ENCODE results near the gene TGFBR2. TPM values are rescaled to one million over a fixed set of nuclear protein-coding genes. Genes with fewer than 3 reads are reported as not detected.

Gene TGFBR2
- polyA plus RNA-seq, result 10 to 100 TPM in 3 of 4 donors, 1 to 10 TPM in 1; 6.0 to 77.5 (median 31.9) TPM
- long read RNA-seq, donor 1, result 0 reads
- long read RNA-seq, donor 2, full-length matches to known transcripts, result 11 of 22 reads
- long read RNA-seq, donor 2, partial matches to known transcripts, result 11 of 22 reads
- long read RNA-seq, donor 2, other reads (novel, unspliced or antisense), result 0 of 22 reads
- long read RNA-seq, donor 3, full-length matches to known transcripts, result 10 of 28 reads
- long read RNA-seq, donor 3, partial matches to known transcripts, result 18 of 28 reads
- long read RNA-seq, donor 3, other reads (novel, unspliced or antisense), result 0 of 28 reads
- long read RNA-seq, donor 4, result 0 reads
- long read RNA-seq, donor 5, full-length matches to known transcripts, result 1 of 1 reads
- long read RNA-seq, donor 5, partial matches to known transcripts, result 0 of 1 reads
- long read RNA-seq, donor 5, other reads (novel, unspliced or antisense), result 0 of 1 reads
- long read RNA-seq, donor 6, full-length matches to known transcripts, result 8 of 21 reads
- long read RNA-seq, donor 6, partial matches to known transcripts, result 13 of 21 reads
- long read RNA-seq, donor 6, other reads (novel, unspliced or antisense), result 0 of 21 reads
- long read RNA-seq, donor 7, result 0 reads
- long read RNA-seq, donor 8, full-length matches to known transcripts, result 2 of 2 reads
- long read RNA-seq, donor 8, partial matches to known transcripts, result 0 of 2 reads
- long read RNA-seq, donor 8, other reads (novel, unspliced or antisense), result 0 of 2 reads
- long read RNA-seq, donor 9, full-length matches to known transcripts, result 2 of 2 reads
- long read RNA-seq, donor 9, partial matches to known transcripts, result 0 of 2 reads
- long read RNA-seq, donor 9, other reads (novel, unspliced or antisense), result 0 of 2 reads
- long read RNA-seq, donor 10, full-length matches to known transcripts, result 23 of 28 reads
- long read RNA-seq, donor 10, partial matches to known transcripts, result 5 of 28 reads
- long read RNA-seq, donor 10, other reads (novel, unspliced or antisense), result 0 of 28 reads

DNA sequence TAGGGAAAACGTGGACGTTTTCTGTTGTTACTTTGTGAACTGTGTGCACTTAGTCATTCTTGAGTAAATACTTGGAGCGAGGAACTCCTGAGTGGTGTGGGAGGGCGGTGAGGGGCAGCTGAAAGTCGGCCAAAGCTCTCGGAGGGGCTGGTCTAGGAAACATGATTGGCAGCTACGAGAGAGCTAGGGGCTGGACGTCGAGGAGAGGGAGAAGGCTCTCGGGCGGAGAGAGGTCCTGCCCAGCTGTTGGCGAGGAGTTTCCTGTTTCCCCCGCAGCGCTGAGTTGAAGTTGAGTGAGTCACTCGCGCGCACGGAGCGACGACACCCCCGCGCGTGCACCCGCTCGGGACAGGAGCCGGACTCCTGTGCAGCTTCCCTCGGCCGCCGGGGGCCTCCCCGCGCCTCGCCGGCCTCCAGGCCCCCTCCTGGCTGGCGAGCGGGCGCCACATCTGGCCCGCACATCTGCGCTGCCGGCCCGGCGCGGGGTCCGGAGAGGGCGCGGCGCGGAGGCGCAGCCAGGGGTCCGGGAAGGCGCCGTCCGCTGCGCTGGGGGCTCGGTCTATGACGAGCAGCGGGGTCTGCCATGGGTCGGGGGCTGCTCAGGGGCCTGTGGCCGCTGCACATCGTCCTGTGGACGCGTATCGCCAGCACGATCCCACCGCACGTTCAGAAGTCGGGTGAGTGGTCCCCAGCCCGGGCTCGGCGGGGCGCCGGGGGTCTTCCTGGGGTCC, at the start of gene TGFBR2:
Gene TGFBR2 (plus strand): TSS at position 301 of the 731 bp plus-strand sequence. CDS start 283 bp downstream, at position 584.
- WGBS, 3 donors, result 0 to 1% (median 1%) methylated on average over 50 to 71 of the region's 71 CpGs

DNA sequence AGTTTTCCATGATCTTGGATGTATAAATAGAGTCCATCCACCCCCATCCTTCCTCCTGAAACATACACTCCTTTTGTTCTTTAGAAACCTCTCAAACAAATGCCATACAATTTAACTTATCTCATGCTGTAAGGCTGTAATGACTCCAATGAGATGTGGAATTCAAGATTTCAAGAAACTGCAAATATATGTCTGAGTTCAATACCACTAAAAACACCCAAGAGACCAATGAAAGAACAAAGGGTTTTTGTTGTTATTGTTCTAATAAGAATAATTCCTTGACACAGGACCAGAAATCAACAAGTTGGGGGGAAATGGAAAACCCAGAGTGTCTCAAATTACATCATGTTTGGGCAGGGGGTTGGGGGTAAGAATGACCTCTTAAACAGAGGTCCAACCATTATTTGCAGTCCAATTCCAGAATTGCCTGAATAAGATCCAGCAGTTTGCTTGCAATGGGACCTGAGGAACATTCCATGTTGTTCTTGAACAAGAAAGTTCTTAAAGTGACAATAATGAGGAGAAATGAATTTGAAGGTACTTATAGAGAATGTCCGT, 48.6 kb upstream of the TGFBR2 start:
- Histone ChIP-seq H3K4me1 (ENCODE audit: control insufficient read depth in 3 of 3, insufficient read depth in 2 of 3, low read depth in 1 of 3, low read length in 2 of 3) (no peaks in the 10 kb centered on the region), H3K4me3 (ENCODE audit: low read depth in 1 of 3, low read length in 3 of 3) (no peak overlapping the region), H3K27me3 (ENCODE audit: control insufficient read depth in 3 of 3, insufficient read depth in 3 of 3, low read length in 3 of 3) (no peaks in the 10 kb centered on the region), H3K36me3 (ENCODE audit: control insufficient read depth in 3 of 3, insufficient read depth in 2 of 3, low read depth in 1 of 3, low read length in 3 of 3) (no peaks in the 10 kb centered on the region), H3K9me3 (ENCODE audit: control insufficient read depth in 2 of 2, insufficient read depth in 1 of 2, low read depth in 1 of 2, low read length in 1 of 2) (no peaks in the 10 kb centered on the region), H3K27ac (ENCODE audit: low read depth in 1 of 3, low read length in 2 of 3) (no peak overlapping the region)
- FAIRE-seq, result no peak
- no peak for DNase-seq
- 88 to 97% (median 95%) methylated on average over 1 of the region's 1 CpG for WGBS, 3 donors

More for the DNA sequence above, at the start of gene TGFBR2:
- no peaks in the 10 kb centered on the region for H3K9me3 ChIP-seq (ENCODE audit: control insufficient read depth in 2 of 2, insufficient read depth in 1 of 2, low read depth in 1 of 2, low read length in 1 of 2)
- H3K4me1 ChIP-seq (ENCODE audit: control insufficient read depth in 3 of 3, insufficient read depth in 2 of 3, low read depth in 1 of 3, low read length in 2 of 3), result peaks cover 3 to 15% (median 14%) of the 10 kb centered on the region in 3 donors
- peak within 1 kb of the TSS; percentile 90 to 100 (median 93) for H3K27ac ChIP-seq (ENCODE audit: low read depth in 1 of 3, low read length in 2 of 3)
- peak within 1 kb of the TSS; percentile 82 to 100 (median 93) for H3K4me3 ChIP-seq (ENCODE audit: low read depth in 1 of 3, low read length in 3 of 3)
- DNase-seq (peak; percentile 89 to 95), FAIRE-seq (no peak)
- no peaks in the 10 kb centered on the region for H3K27me3 ChIP-seq (ENCODE audit: control insufficient read depth in 3 of 3, insufficient read depth in 3 of 3, low read length in 3 of 3)
- H3K36me3 ChIP-seq (ENCODE audit: control insufficient read depth in 3 of 3, insufficient read depth in 2 of 3, low read depth in 1 of 3, low read length in 3 of 3), result no peaks in the 10 kb centered on the region

DNA sequence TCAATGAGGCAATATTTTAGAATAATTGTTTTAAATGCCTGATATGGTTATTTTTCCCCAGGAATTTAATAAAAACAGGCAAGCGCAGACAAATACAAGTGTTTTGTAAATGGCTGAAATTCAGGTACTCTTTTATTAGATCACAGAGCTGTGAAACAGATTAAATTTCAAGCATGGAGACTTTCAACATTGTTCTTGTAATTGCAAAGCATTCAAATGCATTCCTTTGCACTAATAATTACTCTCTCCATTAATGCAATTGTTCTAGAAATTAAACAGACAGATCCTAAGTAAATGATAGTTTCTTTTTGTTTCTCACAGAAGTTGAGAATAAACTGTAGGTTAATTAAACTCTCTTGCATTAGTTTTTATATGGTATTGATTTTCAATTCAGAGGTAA, 42.4 kb upstream of the TGFBR2 start:
- no peaks in the 10 kb centered on the region for H3K27me3 ChIP-seq (ENCODE audit: control insufficient read depth in 3 of 3, insufficient read depth in 3 of 3, low read length in 3 of 3)
- DNase-seq (no peak), FAIRE-seq (no peak)
- 95 to 100% (median 98%) methylated on average over 1 of the region's 1 CpG for WGBS, 3 donors
- no peak overlapping the region for H3K4me3 ChIP-seq (ENCODE audit: low read depth in 1 of 3, low read length in 3 of 3)
- H3K4me1 ChIP-seq (ENCODE audit: control insufficient read depth in 3 of 3, insufficient read depth in 2 of 3, low read depth in 1 of 3, low read length in 2 of 3), result no peaks in the 10 kb centered on the region
- no peaks in the 10 kb centered on the region for H3K9me3 ChIP-seq (ENCODE audit: control insufficient read depth in 2 of 2, insufficient read depth in 1 of 2, low read depth in 1 of 2, low read length in 1 of 2)
- H3K27ac ChIP-seq (ENCODE audit: low read depth in 1 of 3, low read length in 2 of 3), result no peak overlapping the region
- no peaks in the 10 kb centered on the region for H3K36me3 ChIP-seq (ENCODE audit: control insufficient read depth in 3 of 3, insufficient read depth in 2 of 3, low read depth in 1 of 3, low read length in 3 of 3)

DNA sequence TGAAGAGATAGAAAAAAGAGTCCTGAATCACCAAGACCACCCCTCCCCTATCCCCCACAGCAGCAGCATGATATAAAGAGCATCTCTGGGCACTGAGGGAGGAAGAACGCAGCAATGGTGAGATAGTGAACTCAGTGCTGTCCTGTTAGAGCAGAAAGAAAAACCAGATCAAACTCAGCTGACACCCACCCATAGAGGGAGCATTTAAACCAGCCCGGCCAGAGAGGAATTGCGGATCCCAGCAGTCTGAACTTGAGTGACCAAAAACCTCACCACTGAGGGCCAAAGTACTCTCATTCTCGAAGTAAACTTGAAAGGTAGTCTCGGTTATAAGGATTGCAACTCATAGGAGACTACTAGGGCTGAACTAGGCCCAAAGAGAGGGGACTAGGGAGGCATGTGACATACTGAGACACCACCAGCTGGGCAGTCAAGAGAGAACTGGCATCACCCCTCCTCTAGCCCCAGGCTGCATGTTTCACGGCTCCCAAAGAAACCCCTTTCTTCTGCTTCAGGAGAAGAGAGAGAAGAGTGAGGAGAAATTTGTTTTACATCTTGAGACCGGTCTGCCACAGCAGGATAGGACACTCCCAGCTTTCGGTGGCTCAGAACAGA, 39.2 kb upstream of the TGFBR2 start:
- no peak for DNase-seq
- Histone ChIP-seq H3K36me3 (ENCODE audit: control insufficient read depth in 3 of 3, insufficient read depth in 2 of 3, low read depth in 1 of 3, low read length in 3 of 3) (no peaks in the 10 kb centered on the region), H3K4me1 (ENCODE audit: control insufficient read depth in 3 of 3, insufficient read depth in 2 of 3, low read depth in 1 of 3, low read length in 2 of 3) (no peaks in the 10 kb centered on the region), H3K4me3 (ENCODE audit: low read depth in 1 of 3, low read length in 3 of 3) (no peak overlapping the region), H3K9me3 (ENCODE audit: control insufficient read depth in 2 of 2, insufficient read depth in 1 of 2, low read depth in 1 of 2, low read length in 1 of 2) (no peaks in the 10 kb centered on the region), H3K27ac (ENCODE audit: low read depth in 1 of 3, low read length in 2 of 3) (no peak overlapping the region), H3K27me3 (ENCODE audit: control insufficient read depth in 3 of 3, insufficient read depth in 3 of 3, low read length in 3 of 3) (no peaks in the 10 kb centered on the region)
- FAIRE-seq, result no peak
- 92 to 93% (median 93%) methylated on average over 8 of the region's 8 CpGs for WGBS, 3 donors

DNA sequence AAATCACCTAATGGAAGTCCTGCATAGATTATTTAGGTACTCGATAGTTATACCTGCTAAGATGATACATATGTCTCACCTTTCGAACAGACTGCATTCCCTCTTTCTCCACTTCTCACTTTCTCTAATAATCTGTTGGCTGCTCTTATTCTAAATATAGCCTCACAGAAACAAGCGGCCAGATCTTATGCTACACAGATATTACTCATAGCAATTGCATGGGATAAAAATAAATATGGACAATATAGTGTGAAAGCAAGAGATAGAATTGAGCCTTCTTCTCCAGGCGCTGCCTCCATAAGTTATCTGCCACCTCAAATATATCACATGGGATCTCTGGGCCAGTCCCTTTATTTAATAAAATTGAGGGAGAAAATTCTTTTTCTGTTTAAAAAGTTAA, 29.5 kb upstream of the TGFBR2 start:
- H3K9me3 ChIP-seq (ENCODE audit: control insufficient read depth in 2 of 2, insufficient read depth in 1 of 2, low read depth in 1 of 2, low read length in 1 of 2), result no peaks in the 10 kb centered on the region
- FAIRE-seq (no peak), DNase-seq (no peak)
- no peak overlapping the region for H3K4me3 ChIP-seq (ENCODE audit: low read depth in 1 of 3, low read length in 3 of 3)
- 71 to 81% (median 73%) methylated on average over 4 of the region's 4 CpGs for WGBS, 3 donors
- H3K27ac ChIP-seq (ENCODE audit: low read depth in 1 of 3, low read length in 2 of 3), result no peak overlapping the region
- H3K4me1 ChIP-seq (ENCODE audit: control insufficient read depth in 3 of 3, insufficient read depth in 2 of 3, low read depth in 1 of 3, low read length in 2 of 3), result peaks cover 2 to 26% (median 8%) of the 10 kb centered on the region in 3 donors
- H3K36me3 ChIP-seq (ENCODE audit: control insufficient read depth in 3 of 3, insufficient read depth in 2 of 3, low read depth in 1 of 3, low read length in 3 of 3), result no peaks in the 10 kb centered on the region
- no peaks in the 10 kb centered on the region for H3K27me3 ChIP-seq (ENCODE audit: control insufficient read depth in 3 of 3, insufficient read depth in 3 of 3, low read length in 3 of 3)

DNA sequence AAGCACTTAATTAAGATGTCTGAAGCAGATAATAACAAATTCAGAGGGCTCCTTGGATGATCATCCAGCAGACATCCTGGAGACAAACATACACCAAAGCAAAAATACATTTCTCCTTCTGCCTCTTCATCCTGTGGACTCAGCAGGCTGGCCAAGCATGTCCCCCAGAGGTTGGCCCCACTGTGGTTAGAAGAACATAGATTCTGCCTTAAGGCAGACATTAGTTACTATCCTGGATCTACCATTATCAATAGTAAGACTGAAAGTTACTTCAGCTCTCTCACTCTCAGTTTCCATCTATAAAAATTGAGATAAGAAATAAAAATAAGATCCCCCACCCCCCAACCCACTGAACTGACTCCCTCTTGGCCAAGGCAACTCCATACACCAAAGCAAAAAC, 28.6 kb upstream of the TGFBR2 start:
- FAIRE-seq (no peak), DNase-seq (no peak)
- Histone ChIP-seq H3K36me3 (ENCODE audit: control insufficient read depth in 3 of 3, insufficient read depth in 2 of 3, low read depth in 1 of 3, low read length in 3 of 3) (no peaks in the 10 kb centered on the region), H3K4me3 (ENCODE audit: low read depth in 1 of 3, low read length in 3 of 3) (no peak overlapping the region), H3K27me3 (ENCODE audit: control insufficient read depth in 3 of 3, insufficient read depth in 3 of 3, low read length in 3 of 3) (no peaks in the 10 kb centered on the region), H3K27ac (ENCODE audit: low read depth in 1 of 3, low read length in 2 of 3) (peak overlapping the region in 2 of 3 donors; percentile 45 to 48), H3K9me3 (ENCODE audit: control insufficient read depth in 2 of 2, insufficient read depth in 1 of 2, low read depth in 1 of 2, low read length in 1 of 2) (no peaks in the 10 kb centered on the region), H3K4me1 (ENCODE audit: control insufficient read depth in 3 of 3, insufficient read depth in 2 of 3, low read depth in 1 of 3, low read length in 2 of 3) (peaks cover 2 to 26% (median 8%) of the 10 kb centered on the region in 3 donors)

DNA sequence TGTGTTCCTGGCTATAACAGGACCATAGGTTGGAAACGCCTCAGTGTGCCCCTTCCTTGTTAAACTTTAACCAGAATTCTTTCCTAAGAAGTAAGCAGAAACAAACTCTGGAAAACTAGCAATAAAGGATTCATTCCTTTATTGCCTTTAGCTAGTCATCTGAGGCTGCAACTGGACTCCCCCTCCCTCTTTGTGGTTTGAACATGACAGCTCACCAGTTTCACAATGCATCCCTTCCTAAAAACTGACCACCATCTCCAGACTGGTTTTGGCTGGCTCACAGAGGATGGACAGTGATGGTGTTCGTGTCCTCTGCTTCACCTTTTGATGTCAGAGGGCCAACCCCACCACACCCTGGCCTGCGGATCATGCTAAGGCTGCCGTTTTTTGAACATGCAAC, 27.9 kb upstream of the TGFBR2 start:
- 26 to 58% (median 45%) methylated on average over 4 of the region's 4 CpGs for WGBS, 3 donors
- peak overlapping the region in 1 of 3 donors; percentile 48 for H3K27ac ChIP-seq (ENCODE audit: low read depth in 1 of 3, low read length in 2 of 3)
- H3K4me3 ChIP-seq (ENCODE audit: low read depth in 1 of 3, low read length in 3 of 3), result no peak overlapping the region
- no peak for FAIRE-seq
- no peaks in the 10 kb centered on the region for H3K9me3 ChIP-seq (ENCODE audit: control insufficient read depth in 2 of 2, insufficient read depth in 1 of 2, low read depth in 1 of 2, low read length in 1 of 2)
- no peaks in the 10 kb centered on the region for H3K27me3 ChIP-seq (ENCODE audit: control insufficient read depth in 3 of 3, insufficient read depth in 3 of 3, low read length in 3 of 3)
- no peaks in the 10 kb centered on the region for H3K36me3 ChIP-seq (ENCODE audit: control insufficient read depth in 3 of 3, insufficient read depth in 2 of 3, low read depth in 1 of 3, low read length in 3 of 3)
- H3K4me1 ChIP-seq (ENCODE audit: control insufficient read depth in 3 of 3, insufficient read depth in 2 of 3, low read depth in 1 of 3, low read length in 2 of 3), result peaks cover 2 to 29% (median 8%) of the 10 kb centered on the region in 3 donors
- peak; percentile 23 to 81 for DNase-seq

Measured in small intestine (tissue), 16 donors.